C4-2B (cell line): Measurements from ENCODE around the gene XPNPEP2.

Source experiments
- ZFX ChIP-seq: fragments of 450-650 bp; IDR thresholded peaks from 2 replicates; pipeline ENCODE4 v1.6.1; 2017
- TF ChIP-seq, protein P1 (sequence below): fragments of 450-650 bp; conservative IDR thresholded peaks from 2 replicates; pipeline ENCODE4 v1.5.1; 2017; ENCODE audit warnings: mild to moderate bottlenecking

DNA sequence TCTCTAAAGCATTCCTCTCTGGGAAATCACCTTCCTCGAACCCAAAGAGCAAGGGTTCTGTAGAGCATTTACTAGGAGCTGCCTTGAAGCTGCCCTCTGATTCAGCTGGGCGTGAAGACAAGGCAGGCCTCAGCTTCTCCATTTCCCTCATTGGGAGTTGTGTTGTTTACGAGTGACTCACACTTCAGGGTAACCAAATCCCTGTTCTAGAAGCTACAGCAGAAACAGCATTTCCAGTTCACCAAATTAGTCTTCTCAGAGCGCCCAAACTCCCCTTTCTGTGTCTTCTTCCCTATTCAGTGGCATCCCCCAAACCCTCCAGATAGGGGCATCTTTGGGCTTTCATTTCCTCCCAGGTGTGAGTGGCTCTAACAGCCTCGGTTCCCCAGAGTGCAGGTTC lies 863 bp upstream of the XPNPEP2 start:
- TF ChIP-seq, protein P1, sequence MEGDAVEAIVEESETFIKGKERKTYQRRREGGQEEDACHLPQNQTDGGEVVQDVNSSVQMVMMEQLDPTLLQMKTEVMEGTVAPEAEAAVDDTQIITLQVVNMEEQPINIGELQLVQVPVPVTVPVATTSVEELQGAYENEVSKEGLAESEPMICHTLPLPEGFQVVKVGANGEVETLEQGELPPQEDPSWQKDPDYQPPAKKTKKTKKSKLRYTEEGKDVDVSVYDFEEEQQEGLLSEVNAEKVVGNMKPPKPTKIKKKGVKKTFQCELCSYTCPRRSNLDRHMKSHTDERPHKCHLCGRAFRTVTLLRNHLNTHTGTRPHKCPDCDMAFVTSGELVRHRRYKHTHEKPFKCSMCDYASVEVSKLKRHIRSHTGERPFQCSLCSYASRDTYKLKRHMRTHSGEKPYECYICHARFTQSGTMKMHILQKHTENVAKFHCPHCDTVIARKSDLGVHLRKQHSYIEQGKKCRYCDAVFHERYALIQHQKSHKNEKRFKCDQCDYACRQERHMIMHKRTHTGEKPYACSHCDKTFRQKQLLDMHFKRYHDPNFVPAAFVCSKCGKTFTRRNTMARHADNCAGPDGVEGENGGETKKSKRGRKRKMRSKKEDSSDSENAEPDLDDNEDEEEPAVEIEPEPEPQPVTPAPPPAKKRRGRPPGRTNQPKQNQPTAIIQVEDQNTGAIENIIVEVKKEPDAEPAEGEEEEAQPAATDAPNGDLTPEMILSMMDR, result no peak
- no peak for TF ChIP-seq ZFX
